GM19099 (cell line): Measurements from ENCODE around the gene LARGE1.

Experiments
- POLR2A ChIP-seq: IDR thresholded peaks from 3 replicates; pipeline ENCODE4 v1.6.1; 2011; ENCODE audit warnings: low read depth; ENCODE audit not compliant: insufficient read length; ENCODE audit errors: extremely low read depth

The LARGE1 gene

DNA sequence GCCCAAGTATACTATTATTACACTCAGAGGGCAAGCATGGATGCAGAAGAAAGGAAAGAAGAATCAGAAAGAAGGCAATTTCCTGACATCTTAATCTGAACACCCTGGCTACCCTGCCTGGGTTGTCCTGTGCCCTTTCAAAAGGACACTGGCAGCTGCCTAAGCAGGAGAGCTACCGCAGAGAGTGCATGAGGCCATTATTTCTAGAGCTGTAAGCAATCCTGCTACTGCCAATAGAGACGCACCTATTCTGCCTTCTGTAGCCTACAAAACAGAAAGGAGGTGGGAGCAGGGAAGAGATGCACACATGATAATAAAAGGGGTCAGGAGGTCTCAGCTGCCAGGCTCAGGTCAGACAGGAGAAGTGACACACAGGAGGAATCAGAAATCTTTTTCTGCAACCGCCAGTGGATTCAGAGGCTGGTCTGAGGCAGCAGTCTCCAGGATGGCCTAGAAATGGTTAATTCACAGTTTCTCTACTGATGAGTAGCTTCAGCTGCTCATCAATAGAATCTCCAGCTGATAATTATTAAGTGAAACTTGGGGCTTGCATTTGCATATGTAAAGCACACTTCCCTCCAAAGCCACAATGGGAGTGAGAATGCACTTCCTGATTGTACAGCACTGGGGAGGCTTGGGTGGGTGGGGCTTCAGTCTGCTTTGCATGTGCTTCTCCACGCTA, 253.9 kb downstream of the LARGE1 start:
- no peak for TF ChIP-seq POLR2A

- TF ChIP-seq POLR2A: no peak
These were observed 260.8 kb downstream of the LARGE1 start for GRCh38 chr22:33659448-33659847.

DNA sequence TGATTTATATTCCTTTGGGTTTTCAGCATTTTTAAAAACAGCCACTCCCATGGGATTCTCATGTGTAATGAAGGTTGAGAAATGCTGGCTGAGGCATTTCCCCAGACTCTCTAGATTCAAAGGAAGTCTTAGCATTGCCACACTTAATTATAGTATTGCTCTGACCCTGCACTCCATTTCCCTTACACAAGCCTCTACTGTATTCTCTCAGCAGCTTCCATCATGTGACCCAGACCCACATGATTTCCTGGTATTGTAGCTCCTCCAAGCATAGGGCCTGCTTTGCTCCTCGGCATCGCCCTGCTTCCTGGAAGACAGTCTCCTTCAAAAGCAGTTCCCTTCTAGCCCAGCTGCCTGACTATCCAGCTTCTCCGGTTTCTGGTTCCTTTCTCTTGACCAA, 261.5 kb downstream of the LARGE1 start:
- no peak for TF ChIP-seq POLR2A

DNA sequence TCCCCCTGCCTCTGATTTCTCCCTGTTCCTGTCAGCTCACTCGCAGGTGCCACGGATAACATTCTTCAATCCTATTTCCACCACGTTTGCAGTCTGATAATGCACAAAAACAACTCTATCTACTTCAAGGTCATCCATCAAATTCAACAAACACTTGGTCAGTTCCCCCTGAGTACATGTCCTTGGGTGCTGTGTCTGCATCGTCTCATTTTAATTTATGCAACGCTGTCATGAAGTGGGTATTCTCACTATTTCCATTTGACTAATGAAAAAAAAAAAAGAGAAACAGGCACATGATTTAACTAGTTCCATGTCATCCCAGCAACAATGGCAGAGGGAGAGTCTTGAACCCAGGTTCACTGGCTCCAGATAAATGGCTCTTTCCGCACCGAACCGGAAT, 262.6 kb downstream of the LARGE1 start:
- no peak for TF ChIP-seq POLR2A

DNA sequence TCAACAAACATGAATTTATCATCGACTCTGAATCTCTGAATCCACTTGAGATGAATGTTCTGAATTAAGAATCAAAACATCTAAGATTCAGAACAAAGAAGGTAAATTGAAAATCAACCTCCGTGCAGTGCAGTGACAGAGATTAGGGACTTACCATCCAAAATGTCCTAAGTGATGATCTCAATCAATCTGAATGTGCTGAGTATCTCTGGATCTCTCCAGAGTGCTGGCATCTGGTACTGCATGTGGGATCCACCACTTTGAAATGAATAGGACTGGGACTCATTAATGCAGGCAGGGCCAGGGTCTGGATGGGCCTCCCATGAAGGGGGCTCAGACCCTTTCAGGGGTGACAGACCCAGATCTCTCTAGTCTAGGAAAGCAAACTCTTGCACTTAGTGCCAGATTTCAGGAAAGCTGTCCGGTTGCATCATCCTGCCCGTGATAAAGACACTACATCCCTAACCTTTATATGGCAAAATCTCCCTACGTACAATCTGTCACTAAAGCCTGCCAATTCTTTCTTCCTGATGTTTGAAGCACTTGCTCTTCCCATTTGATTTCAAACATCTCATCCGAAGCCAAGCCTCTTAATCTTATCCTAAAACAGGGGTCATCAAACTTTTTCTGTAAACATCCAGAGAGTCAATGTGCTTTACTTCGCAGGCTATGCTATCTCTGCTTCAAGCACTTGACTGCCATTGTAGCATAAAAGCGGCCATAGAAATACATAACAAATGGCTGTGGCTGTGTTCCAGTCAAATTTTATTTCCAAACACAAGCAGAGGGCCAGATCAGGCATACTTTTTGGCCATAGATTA, 263.3 kb downstream of the LARGE1 start:
- TF ChIP-seq POLR2A: no peak

GRCh38 chr22:33654173-33654895, 265.9 kb downstream of the LARGE1 start:
- no peak for TF ChIP-seq POLR2A

- TF ChIP-seq POLR2A: no peak
These were observed 266.7 kb downstream of the LARGE1 start for GRCh38 chr22:33653532-33654063.

DNA sequence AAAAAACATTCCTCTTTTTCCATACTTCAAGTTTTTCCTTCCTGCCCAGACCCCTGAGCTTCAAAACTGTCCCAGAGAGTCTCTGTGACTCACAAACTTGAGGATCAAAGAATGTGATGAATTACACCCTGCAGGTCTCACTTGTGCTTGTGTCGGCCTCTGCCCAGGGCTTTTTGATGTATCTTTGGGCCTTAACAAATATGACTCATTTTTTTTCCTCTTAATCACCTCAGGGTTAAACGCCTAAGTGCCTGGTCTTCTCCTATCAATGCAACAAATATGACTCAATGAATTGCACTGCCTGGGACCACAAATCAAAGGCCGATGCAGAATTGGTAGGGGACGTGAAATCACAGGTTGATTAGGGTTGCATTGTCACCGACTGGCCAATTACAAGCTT, 267.7 kb downstream of the LARGE1 start:
- TF ChIP-seq POLR2A: no peak

- TF ChIP-seq POLR2A: no peak
These were observed 270.0 kb downstream of the LARGE1 start for GRCh38 chr22:33650244-33650643.

GRCh38 chr22:33648478-33648877, 271.8 kb downstream of the LARGE1 start:
- no peak for TF ChIP-seq POLR2A

DNA sequence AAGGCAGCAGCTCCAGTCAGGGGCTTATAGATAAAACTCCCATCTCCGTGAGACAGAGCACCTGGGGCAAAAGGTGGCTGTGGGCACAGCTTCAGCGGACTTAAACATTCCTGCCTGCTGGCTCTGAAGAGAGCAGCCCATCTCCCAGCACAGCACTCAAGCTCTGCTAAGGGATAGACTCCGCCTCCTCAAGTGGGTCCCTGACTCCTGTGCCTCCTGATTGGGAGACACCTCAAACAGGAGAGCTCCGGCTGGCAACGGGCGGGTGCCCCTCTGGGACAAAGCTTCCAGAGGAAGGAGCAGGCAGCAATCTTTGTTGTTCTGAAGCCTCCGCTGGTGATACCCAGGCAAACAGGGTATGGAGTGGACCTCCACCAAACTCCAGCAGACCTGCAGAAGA, 279.4 kb downstream of the LARGE1 start:
- TF ChIP-seq POLR2A: no peak

- TF ChIP-seq POLR2A: no peak
These were observed 280.6 kb downstream of the LARGE1 start for GRCh38 chr22:33639588-33640254.

GRCh38 chr22:33635766-33636165, 284.5 kb downstream of the LARGE1 start:
- TF ChIP-seq POLR2A: no peak

DNA sequence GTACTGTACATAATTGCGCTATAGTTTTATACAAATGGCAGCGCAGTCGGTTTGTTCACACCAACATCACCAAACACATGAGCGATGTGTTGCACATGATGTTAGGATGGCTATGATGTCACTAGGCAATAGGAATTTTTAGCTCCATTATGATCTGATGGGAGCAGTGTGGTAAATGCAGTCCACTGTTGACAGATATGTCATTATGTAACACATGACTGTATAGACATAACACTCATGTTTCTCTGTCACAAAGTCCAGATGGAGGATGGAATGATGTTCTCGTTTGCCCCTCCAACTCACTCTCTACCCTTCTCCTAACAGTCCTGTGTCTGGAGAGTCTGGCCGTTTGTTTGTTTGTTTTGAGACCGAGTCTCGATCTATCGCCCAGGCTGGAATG, 288.5 kb downstream of the LARGE1 start:
- no peak for TF ChIP-seq POLR2A

- TF ChIP-seq POLR2A: no peak
These were observed 294.3 kb downstream of the LARGE1 start for GRCh38 chr22:33625959-33626358.
